Middle frontal gyrus (tissue), 1 donor: ENCODE results near the gene PPP2R5D.

Source experiments
- DNase-seq: peaks from one replicate; pipeline ENCODE4 v3.0.0-alpha.2; 2015; ENCODE audit warnings: low spot score; ENCODE audit errors: extremely low spot score

Gene PPP2R5D

GRCh38 chr6:43053545-43054205, 69.3 kb downstream of the PPP2R5D start, which contains the start of gene CUL7:
Gene CUL7 (minus strand): TSS chr6:43053851. CDS start chr6:43052788, 1,063 bp downstream.
- peak; percentile 81 for DNase-seq

GRCh38 chr6:43054206-43054943, 70.0 kb downstream of the PPP2R5D start:
- no peak for DNase-seq

GRCh38 chr6:43055966-43056365, 71.6 kb downstream of the PPP2R5D start:
- no peak for DNase-seq

GRCh38 chr6:43058531-43058930, 74.2 kb downstream of the PPP2R5D start:
- no peak for DNase-seq

- peak; percentile 98 for DNase-seq
These were observed 75.0 kb downstream of the PPP2R5D start, which contains the start of the genes KLC4 and MRPL2 for GRCh38 chr6:43059168-43060033. Gene KLC4 (plus strand): TSS chr6:43059631. CDS start chr6:43061336, 1,705 bp downstream. Gene MRPL2 (minus strand): TSS chr6:43059434. CDS start chr6:43059381, 53 bp downstream.

- no peak for DNase-seq
These were observed 75.8 kb downstream of the PPP2R5D start for GRCh38 chr6:43060034-43060754.

GRCh38 chr6:43060755-43061633, 76.6 kb downstream of the PPP2R5D start:
- DNase-seq: no peak

- no peak for DNase-seq
These were observed 77.5 kb downstream of the PPP2R5D start for GRCh38 chr6:43061861-43062260.
